GM12872 (cell line): ENCODE measurements around the gene KRT4.

ENCODE experiments used
- CTCF ChIP-seq: IDR thresholded peaks from 3 replicates; pipeline ENCODE4 v1.5.1; 2011; ENCODE audit warnings: low read depth, mild to moderate bottlenecking, low read length, moderate library complexity; ENCODE audit not compliant: insufficient read depth

Gene KRT4

GRCh38 chr12:52813885-52814709 is at the start of gene KRT4:
Gene KRT4 (minus strand): TSS chr12:52814116. CDS start chr12:52814058, 58 bp downstream.
- no peak for TF ChIP-seq CTCF

GRCh38 chr12:52862023-52862422 is 48.1 kb upstream of the KRT4 start:
- TF ChIP-seq CTCF = no peak

DNA sequence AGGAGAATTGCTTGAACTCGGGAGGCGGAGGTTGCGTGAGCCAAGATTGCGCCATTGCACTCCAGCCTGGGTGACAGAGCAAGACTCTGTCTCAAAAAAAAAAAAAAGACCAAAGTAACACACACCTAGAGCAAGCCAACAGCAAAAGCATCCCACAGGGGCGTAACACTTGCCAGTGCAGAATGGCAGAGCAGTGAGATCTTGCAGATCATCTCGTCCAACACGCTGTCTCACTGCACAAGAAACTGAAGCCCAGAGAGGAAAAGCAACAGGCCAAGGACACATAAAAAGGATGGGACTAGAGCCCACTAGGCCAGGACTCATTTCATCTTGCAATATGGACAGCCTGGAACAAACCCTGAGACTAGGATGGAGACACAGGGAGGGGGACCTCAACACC is 47.6 kb upstream of the KRT4 start:
- no peak for TF ChIP-seq CTCF

- TF ChIP-seq CTCF = no peak
These were observed 46.3 kb upstream of the KRT4 start for GRCh38 chr12:52860102-52860823.

DNA sequence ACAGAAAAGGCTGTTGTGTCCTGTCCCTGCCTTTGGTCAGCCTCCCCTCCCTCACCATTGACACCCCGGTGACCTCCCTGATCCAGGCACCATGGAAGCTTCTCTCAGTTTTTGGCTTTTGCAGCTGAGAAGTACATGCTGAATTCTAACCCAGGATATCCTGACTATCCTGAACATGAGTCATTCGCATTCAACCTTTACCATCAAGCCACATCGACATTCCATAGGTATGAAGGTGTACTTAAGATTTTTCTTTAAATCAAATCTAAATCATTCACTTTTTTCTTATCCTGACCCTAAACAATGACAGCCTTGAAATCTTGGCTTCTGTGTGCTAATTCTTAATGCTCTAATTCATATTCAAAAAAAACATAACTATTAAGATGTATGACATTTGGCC is 43.6 kb upstream of the KRT4 start:
- TF ChIP-seq CTCF = no peak

- no peak for TF ChIP-seq CTCF
These were observed 42.9 kb upstream of the KRT4 start for GRCh38 chr12:52856787-52857186.

DNA sequence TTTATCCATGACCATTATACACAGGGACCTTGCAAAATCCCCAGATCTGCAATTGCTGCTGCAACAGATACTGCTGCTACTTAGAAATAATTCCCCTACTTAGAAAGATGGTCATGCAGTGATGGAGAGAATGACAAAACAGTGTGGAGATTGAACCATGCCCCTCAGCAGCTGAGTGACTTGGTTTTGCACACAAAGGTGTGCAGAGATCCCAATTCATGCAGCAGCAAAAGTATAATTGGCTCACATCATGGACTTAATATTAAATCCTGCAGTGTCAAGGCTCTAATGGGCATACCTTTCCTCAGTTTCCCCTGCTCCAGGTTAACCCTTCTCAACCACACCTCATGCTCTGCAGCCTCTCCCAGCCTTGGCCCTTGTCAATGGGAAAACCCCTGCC is 37.9 kb upstream of the KRT4 start:
- no peak for TF ChIP-seq CTCF
